GM19035 (cell line): ENCODE results near the gene SLAIN2.

Source experiments
- ATAC-seq: cut with Tn5 transposase; IDR thresholded peaks from one replicate; pipeline ENCODE4 v1.9.1; 2021; ENCODE audit not compliant: unreplicated experiment

Gene SLAIN2

DNA sequence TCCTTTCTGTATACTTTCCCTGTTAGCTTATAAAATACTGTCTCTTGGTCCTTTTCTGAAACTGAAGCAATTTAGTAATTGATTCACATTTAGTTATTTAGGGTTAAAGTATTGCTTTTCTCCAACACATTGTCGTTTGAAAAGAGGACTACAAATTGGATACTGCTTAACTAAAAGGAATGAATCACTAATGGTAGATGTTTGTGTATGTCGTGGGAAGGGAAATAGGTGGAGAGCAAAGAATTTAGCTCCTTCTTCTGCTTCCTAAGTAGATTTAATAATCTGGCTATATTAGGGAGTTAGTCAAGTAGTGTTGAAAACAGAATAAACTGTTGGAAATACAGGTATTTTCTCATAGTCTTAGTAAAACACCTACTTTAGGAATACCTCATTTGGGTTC lies 27.9 kb downstream of the SLAIN2 start:
- ATAC-seq = no peak

DNA sequence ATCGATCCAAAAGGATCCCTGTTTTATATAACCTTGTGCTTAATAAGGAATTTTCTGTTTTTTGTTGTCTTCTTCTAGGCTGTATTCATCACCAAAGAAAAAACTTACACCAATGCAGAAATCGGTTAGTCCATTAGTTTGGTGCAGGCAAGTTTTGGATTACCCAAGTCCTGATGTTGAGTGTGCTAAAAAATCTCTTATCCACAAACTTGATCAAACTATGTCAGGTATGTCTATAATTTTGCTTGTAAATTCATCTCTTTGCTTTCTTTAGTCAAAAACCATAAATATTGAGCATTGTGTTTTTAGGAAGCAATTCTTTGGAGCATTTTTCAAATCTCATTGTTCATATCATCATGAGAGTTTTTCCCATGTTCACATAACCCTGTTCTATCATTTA lies 28.4 kb downstream of the SLAIN2 start:
- no peak for ATAC-seq

DNA sequence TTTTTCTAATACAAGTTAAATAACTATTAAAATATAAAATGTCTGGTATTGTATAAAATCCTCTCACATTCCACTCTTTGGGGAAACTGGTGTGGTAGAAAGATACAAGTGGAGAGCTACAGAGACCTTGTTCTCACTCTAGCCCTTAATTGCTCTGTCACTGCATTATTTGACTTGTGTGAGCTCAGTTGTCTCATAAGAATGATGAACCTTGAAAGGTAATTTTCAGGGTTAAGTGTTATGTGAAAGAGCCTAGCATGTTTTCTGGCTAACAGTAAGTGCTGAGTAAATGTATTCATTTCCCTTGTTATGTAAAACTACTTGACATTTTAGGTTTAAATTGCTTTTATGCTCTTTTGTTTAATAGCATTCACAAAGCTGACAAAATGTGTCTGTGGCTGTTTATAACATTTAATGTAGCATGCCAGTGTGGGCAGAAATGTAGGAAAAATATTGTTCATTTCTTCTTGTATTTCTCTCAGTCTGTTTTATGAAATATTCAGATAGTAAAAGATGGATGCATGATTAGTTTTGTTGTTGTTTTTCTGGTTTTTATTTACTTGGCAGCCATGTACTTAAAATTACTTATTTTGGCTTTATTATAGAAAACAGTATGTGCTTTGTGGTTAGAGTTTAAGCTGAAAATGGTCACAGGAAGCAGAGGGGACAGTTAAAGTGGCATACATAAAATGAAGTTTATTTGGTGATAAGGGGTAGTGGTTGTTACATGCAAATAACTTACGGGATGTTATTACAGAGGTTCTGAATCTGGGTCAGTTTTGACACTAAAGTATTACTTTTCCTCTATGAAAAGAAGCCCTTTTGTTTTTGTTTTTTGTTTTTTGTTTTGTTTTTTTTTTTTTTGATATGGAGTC lies 29.2 kb downstream of the SLAIN2 start:
- ATAC-seq = peak; percentile 62

DNA sequence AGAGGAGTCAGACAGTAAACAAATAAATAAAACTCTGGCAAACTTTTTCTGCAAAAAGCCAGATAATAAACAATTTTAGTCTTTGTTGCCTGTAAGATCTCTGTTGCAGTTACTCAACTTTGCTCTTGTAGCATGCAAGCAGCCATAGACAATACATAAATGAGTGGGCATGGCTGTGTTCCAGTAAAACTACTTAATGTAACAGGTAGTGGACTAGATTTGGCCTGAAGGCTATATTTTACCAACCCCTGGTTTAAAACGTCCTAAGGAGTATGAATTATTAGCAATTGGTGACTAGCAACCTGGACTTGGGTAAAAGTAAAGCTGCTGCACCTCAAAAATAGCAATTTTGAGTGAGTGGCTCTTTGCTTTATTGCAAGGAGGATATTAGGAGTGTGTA lies 30.9 kb downstream of the SLAIN2 start:
- ATAC-seq = no peak

DNA sequence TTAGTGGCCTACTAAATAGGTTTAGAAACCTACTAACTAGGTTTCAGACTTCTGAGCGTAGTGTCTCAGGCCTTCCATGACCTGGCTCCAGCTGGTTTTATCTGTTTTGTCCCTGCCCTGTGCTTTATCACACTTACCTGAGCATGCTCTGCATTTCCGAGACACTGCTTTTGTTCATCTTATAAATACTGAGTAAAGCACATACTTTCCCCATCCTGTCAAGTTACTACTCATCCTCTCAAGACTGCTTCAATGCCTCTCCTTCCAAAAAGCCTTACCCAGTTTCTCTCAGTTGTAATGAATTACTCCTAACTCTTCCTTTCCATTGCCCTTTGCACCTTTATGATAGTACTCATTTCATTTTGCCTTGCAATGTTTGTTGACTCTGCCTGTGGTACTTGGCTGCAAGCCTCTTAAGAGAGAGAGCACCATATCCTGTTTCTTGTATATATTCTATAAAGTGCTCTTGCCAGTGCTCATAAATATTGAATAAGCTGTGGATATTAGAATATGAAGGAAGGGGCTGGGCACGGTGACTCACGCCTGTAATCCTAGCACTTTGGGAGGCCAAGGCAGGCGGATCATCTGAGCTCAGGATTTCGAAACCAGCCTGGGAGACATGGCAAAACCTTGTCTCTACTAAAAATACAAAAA lies 34.4 kb downstream of the SLAIN2 start:
- no peak for ATAC-seq

DNA sequence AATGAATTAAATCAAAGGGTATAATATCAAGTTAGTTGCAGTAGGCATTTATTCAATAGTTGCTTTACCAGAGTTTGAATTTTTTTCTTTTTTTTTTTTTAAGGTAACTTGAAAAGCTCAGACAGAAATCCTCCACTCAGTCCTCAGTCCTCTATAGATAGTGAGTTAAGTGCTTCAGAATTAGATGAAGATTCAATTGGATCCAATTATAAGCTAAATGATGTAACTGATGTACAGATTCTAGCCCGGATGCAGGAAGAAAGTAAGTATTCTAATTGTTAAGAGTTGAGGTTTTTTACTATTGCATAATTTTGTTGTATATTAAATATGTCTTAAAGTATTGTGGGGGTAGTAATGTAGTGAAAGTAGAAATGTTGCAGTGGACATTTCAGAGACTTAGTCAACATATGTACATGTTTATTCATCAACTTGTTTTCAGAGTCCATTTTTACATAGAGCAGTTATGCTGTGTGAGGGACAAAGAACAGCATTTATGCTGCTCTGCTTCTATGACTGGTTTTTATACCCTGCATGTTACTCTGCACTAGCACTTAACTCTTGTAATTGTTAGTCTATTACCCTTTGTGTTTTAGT lies 38.4 kb downstream of the SLAIN2 start:
- no peak for ATAC-seq

DNA sequence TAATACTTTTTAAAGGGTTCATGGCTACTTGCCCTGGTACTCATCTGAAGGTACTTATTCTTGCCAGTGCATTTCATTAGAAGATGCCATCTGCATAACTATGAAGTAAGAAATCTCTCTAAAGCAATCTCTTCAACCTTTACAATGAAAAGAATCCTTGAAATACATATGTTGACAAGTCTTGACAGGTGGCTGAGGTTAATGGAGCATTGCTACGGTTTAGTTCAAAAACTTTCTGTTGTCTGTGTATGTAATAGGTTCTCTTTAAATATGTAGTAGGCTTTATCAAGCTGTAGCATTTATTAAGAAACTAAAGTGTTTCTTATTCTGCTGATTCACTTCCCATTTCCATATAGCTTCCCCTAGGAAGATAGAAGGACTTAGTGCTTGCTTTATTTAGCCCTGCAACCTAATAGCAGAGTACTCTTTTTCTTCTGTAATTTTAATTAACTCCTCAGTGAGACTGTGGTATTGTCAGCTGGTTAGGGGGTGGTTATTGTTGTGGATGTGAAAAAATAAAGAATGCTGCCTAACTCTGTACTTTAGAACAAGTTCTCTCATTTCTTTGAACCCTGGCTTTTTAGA lies 39.3 kb downstream of the SLAIN2 start:
- no peak for ATAC-seq

DNA sequence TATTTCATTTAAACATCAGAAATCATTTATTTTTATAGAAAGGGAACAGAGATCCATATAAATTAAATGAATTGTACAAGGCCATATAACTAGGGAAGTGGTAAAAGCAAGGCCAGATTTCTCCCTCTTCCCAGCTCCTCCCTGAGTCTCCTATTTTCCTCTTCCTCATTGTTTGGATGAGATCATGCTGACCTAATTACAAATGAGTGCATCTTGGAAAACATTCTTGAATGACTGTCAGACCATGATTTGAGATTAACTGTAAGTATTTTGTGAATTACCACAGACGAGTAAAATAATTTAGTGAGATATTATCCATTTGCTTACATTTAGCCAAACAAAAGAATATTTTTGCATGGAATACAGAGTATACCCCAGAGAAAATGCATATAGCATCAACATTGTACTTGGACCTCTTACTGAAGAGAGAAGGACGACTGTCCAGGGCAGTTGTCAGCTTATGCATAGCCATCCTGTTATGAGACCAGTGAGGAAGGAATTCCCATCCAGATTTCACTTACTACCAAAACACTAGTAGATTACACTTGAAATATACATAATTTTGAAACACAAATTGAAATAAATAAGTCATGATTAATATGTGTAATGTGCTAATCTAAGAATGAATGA lies 47.3 kb downstream of the SLAIN2 start:
- ATAC-seq = no peak

DNA sequence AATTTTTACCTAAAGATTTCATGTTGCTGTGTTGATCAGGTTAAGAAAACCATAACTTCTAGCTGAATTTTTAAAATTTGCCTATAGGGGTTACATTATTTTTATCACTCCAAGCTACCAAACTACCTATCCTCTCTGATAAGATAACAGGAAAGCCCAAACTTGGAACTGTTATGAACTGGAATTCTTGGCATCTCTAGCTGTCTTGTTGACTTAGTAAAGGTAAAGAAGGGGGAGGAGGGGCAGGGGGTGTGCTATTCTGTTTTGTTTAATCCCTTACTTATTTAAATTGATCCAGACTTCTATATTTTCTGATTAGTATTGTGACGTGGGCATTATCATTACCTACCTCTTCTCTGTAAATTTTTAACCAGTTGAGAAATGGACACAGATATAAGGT lies 54.7 kb downstream of the SLAIN2 start:
- no peak for ATAC-seq

DNA sequence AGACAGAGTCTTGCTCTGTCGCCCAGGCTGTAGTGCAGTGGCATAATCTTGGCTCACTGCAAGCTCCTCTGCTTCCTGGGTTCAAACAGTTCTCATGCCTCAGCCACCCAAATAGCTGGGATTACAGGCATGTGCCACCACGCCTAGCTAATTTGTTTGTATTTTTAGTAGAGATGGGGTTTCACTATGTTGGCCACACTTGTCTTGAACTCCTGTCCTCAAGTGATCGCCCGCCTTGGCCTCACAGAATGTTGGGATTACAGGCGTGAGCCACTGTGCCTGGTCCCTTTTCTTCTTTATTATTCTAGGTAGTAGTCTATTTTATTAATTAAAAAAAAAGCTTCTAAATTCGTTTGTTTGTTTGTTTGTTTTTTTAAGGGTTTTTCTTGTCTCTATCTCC lies 59.1 kb downstream of the SLAIN2 start:
- no peak for ATAC-seq

DNA sequence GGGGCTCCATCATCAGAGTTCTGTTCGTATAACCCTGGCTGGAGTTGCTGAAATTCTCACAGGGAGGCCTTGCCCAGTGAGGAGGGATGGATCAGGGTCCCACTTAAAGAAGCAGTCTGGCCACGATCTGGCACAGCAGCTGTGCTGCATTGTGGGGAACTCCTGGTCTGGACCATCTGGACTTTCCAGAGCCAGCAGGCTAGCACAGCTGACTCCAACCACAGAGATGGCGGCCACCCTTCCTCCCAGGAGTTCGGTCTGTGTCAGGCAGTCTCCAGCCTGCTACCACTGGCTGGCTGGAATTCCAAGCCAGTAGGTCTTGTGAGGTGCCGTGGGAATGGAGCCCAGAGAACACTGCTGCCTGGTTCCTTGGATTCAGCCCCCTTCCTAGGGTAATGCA lies 62.0 kb downstream of the SLAIN2 start:
- ATAC-seq = no peak

DNA sequence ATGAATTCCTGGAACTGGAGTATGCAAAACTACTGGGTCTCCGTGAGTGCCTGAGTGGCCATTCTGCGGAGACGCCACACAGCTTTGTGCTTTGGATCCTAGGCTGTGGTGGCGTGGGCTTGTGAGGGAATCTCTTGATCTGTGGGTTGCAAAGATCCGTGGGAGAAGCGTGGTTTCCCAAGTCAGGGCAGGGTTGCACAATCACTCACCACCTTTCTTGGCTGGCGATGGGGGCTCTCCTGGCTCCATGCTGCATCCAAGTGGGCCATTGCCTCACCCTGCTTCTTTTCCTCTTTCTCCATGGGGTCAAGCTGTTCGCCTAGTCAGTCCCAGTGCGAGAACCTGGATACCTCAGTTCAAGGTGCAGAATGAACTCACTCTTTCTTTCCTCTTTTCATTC lies 62.5 kb downstream of the SLAIN2 start:
- no peak for ATAC-seq

DNA sequence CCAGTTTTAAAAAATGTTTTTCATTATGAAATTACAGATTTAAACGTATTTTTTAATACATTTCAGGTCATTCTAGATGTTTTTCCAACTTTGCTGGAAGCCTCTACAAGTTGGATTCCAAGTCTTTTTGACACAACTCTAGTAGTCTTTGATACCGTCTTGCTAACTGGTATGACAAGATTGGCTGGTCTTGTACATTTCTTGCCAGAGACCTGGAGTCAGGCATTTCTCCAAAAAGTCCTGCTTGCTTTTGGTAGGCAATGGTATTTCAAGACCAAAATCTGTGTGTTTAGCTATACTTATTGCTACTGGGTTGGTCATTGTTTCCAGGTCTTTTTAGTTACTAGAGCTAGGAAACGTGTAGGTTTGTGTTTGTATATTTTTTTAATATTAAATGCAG lies 64.6 kb downstream of the SLAIN2 start:
- no peak for ATAC-seq

DNA sequence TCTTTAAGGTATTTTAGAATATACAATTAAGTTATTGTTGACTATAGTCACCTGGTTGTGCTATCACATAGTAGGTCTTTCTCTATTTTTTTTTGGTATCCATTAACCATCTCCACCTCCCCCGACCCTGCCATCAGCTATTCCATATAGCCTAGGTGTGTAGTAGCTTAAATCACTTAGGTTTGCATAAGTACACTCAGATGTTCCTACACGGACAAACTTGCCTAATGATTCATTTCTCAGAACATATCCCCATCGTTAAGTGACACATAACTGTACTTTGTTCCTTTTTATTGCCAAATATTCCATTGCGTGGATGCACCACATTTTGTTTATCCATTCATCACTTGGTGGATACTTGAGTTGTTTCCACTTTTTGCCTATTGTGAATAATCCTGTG lies 67.9 kb downstream of the SLAIN2 start:
- no peak for ATAC-seq

DNA sequence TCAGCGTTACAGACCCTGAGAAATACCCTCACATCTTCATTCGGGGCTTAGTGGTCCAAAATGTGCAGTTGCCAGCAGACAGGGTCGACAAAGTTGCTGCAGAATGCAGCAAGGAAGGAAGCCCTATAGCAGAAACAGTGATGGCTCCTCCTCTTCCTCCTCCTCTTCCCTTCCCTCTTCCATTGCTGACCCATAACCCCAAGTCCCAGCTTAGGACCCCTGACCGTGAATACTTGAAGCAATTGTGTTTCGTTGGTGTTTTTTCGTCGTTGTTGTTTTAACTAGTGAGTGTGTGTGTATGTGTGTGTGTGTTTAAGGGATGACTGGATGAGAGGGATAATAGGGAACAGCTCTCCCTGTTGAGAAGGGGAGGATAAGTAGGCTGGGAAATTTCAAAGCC lies 69.5 kb downstream of the SLAIN2 start:
- no peak for ATAC-seq

DNA sequence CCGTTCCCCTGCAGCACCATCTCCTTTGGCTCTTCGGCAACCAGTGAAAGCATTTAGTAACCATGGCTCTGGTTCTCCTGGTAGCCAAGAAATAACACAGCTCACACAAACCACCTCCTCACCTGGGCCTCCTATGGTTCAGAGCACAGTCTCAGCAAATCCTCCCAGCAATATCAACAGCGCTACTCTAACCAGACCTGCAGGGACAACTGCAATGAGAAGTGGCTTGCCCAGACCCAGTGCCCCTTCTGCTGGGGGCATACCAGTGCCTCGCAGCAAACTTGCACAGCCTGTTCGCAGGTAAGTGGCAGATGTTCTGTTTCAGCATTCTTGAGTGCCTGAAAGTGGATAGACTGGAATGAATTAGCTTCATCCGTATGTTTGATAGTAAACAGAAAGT lies 78.8 kb downstream of the SLAIN2 start:
- ATAC-seq = no peak

DNA sequence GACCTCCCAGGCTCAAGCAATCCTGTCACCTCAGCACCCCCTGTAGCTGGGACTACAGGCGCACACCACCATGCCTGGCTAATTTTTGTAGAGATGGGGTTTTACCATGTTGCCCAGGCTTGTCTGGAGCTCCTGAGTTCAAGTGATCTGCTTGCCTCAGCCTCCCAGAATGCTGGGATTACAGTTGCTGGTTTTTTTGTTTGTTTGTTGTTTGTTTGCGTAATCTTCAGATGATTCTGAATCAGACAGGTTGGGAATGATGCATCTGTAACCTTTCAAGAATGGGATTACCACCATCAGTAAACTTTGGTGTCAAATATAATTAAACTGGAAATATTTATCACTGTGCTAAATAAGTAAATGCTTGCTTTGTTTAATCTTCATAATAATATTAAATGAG lies 79.8 kb downstream of the SLAIN2 start:
- ATAC-seq = no peak

DNA sequence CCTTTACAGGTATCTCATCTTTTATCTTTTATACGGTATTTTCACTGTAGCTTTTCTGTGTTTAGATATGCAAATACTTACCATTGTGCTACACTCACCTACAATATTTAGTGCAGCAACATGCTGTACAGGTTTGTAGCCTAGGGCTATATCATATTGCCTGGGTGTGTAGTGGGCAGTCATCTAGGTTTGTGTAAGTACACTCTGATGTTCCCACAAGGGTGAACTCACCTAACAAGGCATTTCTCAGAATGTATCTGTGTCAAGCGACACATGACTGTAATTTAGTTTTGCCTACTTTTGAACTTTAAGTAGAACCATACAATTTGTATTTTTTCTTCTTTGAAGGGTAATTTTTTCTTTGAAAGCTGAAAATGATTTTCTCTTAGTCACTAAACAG lies 87.6 kb downstream of the SLAIN2 start:
- ATAC-seq = no peak

DNA sequence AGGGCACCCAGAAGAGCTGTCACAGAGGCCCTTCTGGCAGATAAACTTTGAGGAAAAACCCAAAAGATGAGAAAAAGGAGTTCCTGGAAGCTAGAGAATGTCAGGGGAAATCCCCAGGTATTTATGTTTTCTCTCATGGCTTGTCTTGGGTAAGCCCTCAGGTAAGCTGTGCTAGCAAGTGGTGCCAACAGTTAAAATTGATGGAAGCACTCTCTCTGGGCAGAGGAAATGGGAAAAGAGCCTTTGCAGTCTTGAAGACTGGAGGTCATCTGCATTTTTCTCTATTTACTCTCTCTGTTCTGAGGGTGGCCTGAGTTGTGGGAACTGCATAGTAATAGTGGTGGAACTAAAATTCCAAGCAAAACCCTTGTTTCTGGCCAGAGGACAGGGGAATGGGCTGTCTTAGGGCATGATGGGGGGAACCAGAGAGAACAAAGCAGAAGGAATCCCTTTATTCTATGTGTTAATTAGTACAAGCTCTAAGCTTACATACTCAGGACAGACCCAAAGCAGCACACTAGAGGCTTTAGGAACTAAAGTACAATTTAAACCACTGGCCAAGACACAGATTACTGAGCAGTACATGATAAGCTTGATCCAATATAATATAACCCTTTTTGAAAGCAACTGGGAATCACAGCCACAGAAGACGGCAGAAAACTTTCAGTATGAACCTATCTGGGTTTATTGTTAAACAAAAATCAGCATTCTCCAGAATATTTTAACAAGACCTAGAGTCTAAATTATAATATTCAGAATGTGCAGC lies 88.6 kb downstream of the SLAIN2 start:
- ATAC-seq = no peak

DNA sequence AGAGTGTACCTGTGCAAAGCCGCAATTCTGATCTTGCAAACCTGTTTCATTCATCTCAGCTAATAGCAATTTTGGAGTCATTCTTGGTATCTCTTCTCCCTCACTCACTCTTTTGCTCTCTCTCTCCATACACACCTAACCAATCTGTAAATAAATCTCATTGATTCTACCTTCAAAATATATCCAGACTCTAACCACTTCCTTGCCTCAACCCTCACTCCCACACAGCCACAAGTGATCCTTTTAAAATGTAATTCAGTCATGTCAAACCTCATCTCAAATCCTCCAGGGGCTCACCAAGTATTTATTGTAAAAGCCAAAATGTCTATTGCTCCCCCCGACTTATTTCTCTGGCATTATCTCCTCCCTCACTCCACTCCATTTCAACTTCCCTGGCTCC lies 90.1 kb downstream of the SLAIN2 start:
- no peak for ATAC-seq

DNA sequence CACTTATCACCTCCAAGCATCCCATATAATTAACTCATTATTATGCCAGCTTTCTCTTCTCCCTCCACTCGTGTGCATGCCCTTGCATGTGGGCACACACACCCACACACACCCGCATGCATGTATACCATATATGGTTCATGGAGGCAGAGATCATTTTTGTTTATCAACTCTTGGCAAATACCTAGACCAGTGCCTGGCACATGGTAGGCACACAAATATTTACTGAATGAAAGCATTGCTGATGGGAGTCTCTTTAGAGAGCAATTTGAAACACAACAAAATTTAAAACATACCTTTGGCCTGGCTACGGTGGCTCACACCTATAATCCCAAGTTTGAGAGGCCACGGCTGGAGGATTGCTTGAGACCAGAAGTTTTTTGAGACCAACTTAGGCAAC lies 90.7 kb downstream of the SLAIN2 start:
- no peak for ATAC-seq
